CD4-positive, alpha-beta T cell (primary cell): ENCODE results near the gene MAN1A2. TPM values are rescaled to one million over a fixed set of nuclear protein-coding genes. Genes with fewer than 3 reads are reported as not detected.

ENCODE experiments used
- ATAC-seq: fragments of 200-7000 bp; cut with Tn5 transposase; one replicate; pipeline ENCODE4 v1.10.0; 2022; ENCODE audit warnings: mild to moderate bottlenecking; ENCODE audit not compliant: poor library complexity
- CTCF ChIA-PET: fragments of 350-600 bp; sonication (Branson Sonifier 250); formaldehyde crosslinking; loops from one replicate; lab custom pipeline; 2021; ENCODE audit warnings: antibody characterized with exemption, inconsistent platforms; lab: Charles Lee
- POLR2A ChIA-PET: fragments of 350-600 bp; sonication (Branson Sonifier 250); formaldehyde crosslinking; loops from one replicate; lab custom pipeline; 2021; ENCODE audit warnings: antibody characterized with exemption, inconsistent platforms; lab: Charles Lee
- DNase-seq, 14 experiments: peaks; one replicate each; pipeline ENCODE4 v3.0.0-alpha.2; 2013 to 2020; ENCODE audit warnings: mixed read lengths in 2 of 14
- H3K27ac ChIP-seq, 2 donors: one replicate each; pipeline versions ENCODE4 v1.5.1 to v1.7.0; 2013; ENCODE audit warnings: low read length in 2 of 2, low read depth in 1 of 2, mild to moderate bottlenecking in 1 of 2
- H3K27me3 ChIP-seq, 2 experiments: 1 replicate in 1 of 2; 2 replicates in 1 of 2; pipeline versions ENCODE4 v1.6.1 to v1.7.0; 2013; ENCODE audit warnings: low read length in 2 of 2, control low read depth in 1 of 2, mild to moderate bottlenecking in 1 of 2, moderate library complexity in 1 of 2; ENCODE audit not compliant: insufficient read depth in 2 of 2, control insufficient read depth in 1 of 2
- H3K36me3 ChIP-seq: one replicate; pipeline ENCODE4 v1.6.1; 2013; ENCODE audit warnings: low read length, control low read depth; ENCODE audit not compliant: insufficient read depth
- H3K4me1 ChIP-seq: one replicate; pipeline ENCODE4 v1.6.1; 2013; ENCODE audit warnings: low read length, control low read depth; ENCODE audit not compliant: insufficient read depth
- H3K4me3 ChIP-seq: one replicate; pipeline ENCODE4 v1.5.1; 2013; ENCODE audit warnings: mild to moderate bottlenecking, low read length, moderate library complexity
- H3K9me3 ChIP-seq, 2 experiments: 1 replicate in 1 of 2; 2 replicates in 1 of 2; pipeline versions ENCODE4 v1.6.1 to v1.7.0; 2013; ENCODE audit warnings: low read length in 2 of 2, mild to moderate bottlenecking in 2 of 2, control low read depth in 1 of 2, moderate library complexity in 1 of 2; ENCODE audit not compliant: control insufficient read depth in 1 of 2, insufficient read depth in 1 of 2
- H3K27ac Mint-ChIP-seq: one replicate; pipeline ENCODE4 v1.8.0; 2020; ENCODE audit warnings: mixed read lengths
- H3K27me3 Mint-ChIP-seq: one replicate; pipeline ENCODE4 v1.8.0; 2021; ENCODE audit warnings: mixed read lengths
- H3K36me3 Mint-ChIP-seq: one replicate; pipeline ENCODE4 v1.8.0; 2021; ENCODE audit warnings: low read depth, mixed read lengths
- H3K4me1 Mint-ChIP-seq: one replicate; pipeline ENCODE4 v1.8.0; 2021; ENCODE audit warnings: low read depth, mixed read lengths
- H3K4me3 Mint-ChIP-seq: one replicate; pipeline ENCODE4 v1.8.0; 2020; ENCODE audit warnings: mild to moderate bottlenecking, mixed read lengths
- H3K9me3 Mint-ChIP-seq: one replicate; pipeline ENCODE4 v1.8.0; 2020; ENCODE audit warnings: mixed read lengths
- intact Hi-C, 2 experiments: fragments of 100-400 bp; cut with DNase I in 1 of 2; cut with micrococcal nuclease in 1 of 2; formaldehyde crosslinking; loops; one replicate each; pipeline versions ENCODE4 v1.15.1 to v1.9.0; 2023 to 2025; cut with DNase I, micrococcal nuclease
- total RNA-seq, 174 experiments: library from RNA in 2 of 174; stranded (reverse) in 2 of 174; gene quantifications; one replicate each; pipeline ENCODE4 v1.2.3 and lab custom pipeline; 2021 to 2026
- TF ChIP-seq, protein P1 (sequence below): fragments of 200-600 bp; IDR thresholded peaks from one replicate; pipeline ENCODE4 v1.8.0; 2022; ENCODE audit warnings: antibody characterized with exemption, mild to moderate bottlenecking

MAN1A2 gene
- total RNA-seq, 2 experiments from 2014 or later = 45.6 to 49.7 TPM

DNA sequence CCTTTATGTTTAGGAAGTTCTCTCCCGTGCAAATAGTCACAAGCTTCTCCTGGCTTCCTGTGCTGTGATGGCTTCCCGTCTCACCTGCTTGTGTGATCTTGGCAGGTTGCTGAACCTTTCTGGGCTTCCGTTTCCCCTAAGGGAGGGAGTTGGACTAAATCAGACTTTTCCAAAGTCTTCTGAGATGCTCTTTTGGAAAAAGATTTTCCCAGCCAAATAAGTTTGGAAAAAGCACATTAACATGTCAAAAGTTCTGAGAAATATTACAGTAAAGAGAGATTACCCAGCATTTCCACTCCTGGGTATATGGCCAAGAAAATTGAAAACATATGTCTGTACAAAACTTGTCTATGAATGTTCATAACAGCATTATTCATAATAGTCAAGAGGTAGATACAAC lies 202.6 kb downstream of the MAN1A2 start:
- TF ChIP-seq, protein P1, sequence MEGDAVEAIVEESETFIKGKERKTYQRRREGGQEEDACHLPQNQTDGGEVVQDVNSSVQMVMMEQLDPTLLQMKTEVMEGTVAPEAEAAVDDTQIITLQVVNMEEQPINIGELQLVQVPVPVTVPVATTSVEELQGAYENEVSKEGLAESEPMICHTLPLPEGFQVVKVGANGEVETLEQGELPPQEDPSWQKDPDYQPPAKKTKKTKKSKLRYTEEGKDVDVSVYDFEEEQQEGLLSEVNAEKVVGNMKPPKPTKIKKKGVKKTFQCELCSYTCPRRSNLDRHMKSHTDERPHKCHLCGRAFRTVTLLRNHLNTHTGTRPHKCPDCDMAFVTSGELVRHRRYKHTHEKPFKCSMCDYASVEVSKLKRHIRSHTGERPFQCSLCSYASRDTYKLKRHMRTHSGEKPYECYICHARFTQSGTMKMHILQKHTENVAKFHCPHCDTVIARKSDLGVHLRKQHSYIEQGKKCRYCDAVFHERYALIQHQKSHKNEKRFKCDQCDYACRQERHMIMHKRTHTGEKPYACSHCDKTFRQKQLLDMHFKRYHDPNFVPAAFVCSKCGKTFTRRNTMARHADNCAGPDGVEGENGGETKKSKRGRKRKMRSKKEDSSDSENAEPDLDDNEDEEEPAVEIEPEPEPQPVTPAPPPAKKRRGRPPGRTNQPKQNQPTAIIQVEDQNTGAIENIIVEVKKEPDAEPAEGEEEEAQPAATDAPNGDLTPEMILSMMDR = no peak
- Mint-ChIP-seq H3K27ac (no peak overlapping the region), H3K27me3 (peaks cover under 1% of the 10 kb centered on the region), H3K36me3 (no peaks in the 10 kb centered on the region), H3K4me3 (no peak overlapping the region), H3K4me1 (peaks cover 30% of the 10 kb centered on the region), H3K9me3 (no peaks in the 10 kb centered on the region)
- CTCF ChIA-PET = no interaction called here
- H3K9me3 ChIP-seq = no peaks in the 10 kb centered on the region
- no peaks in the 10 kb centered on the region for H3K27me3 ChIP-seq
- ATAC-seq (no peak), DNase-seq (no peak)
- peaks cover 23% of the 10 kb centered on the region for H3K4me1 ChIP-seq
- intact Hi-C loops = no loop called here
- H3K27ac ChIP-seq = no peak overlapping the region
- H3K36me3 ChIP-seq = no peaks in the 10 kb centered on the region
- no peak overlapping the region for H3K4me3 ChIP-seq
- POLR2A ChIA-PET = no interaction called here

DNA sequence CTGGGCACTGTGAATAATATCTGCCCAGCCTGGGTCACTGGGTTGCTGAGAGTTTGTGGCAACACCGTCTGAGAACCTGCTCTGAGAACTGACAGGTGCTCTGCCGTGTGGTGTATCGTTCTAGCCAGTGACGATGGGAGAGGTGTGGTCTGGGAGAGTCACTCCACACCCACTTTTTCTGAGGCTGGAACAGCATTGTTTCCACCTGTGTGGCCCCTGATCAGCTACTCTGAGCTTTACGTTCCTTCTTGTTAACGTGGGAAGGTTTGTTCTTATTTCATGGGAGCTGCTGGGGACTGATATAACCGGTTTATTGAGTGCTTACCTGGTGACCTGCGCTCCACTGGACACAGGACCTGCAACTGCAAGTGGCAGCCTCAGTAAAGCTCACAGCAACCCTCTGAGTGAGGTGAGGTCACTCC lies 203.8 kb downstream of the MAN1A2 start:
- H3K27me3 ChIP-seq = no peaks in the 10 kb centered on the region
- no peak for ATAC-seq
- peaks cover 23% of the 10 kb centered on the region for H3K4me1 ChIP-seq
- intact Hi-C loops = no loop called here
- H3K27me3 Mint-ChIP-seq = no peaks in the 10 kb centered on the region
- ChIA-PET POLR2A (no interaction called here), CTCF (interaction anchor here (1.2 kb wide), 1 partner anchor 103 kb away, joined by 3 read pairs; no protein-coding TSS in a partner anchor)
- no peak overlapping the region for H3K4me3 Mint-ChIP-seq
- H3K27ac ChIP-seq = no peak overlapping the region
- no peaks in the 10 kb centered on the region for H3K9me3 Mint-ChIP-seq
- no peaks in the 10 kb centered on the region for H3K36me3 Mint-ChIP-seq
- TF ChIP-seq, protein P1 = no peak
- H3K27ac Mint-ChIP-seq = no peak overlapping the region
- H3K4me3 ChIP-seq = no peak overlapping the region
- peak in 1 of 14 experiments; percentile 11 for DNase-seq
- no peaks in the 10 kb centered on the region for H3K9me3 ChIP-seq
- H3K36me3 ChIP-seq = no peaks in the 10 kb centered on the region
- peaks cover 30% of the 10 kb centered on the region for H3K4me1 Mint-ChIP-seq

DNA sequence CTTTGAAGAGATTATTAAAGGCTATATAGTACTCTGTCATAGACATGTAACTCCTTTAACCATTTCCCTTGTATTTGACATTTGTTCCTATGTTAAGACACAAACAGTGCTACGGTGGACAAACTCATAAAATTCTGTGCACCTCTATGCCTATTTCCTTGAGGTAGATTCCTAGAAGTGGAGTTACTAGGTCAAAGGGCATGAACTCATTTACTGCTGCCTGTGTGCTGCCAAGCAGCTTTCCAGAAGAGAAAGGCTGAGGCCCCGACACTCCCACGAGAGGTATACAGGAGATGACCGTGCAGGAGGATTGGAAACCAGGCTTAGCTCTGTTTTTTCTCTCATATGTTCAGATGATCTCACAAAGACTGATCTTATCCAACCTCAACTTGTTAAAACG lies 204.2 kb downstream of the MAN1A2 start:
- Mint-ChIP-seq H3K4me3 (no peak overlapping the region), H3K27me3 (no peaks in the 10 kb centered on the region)
- intact Hi-C loops = no loop called here

More for the DNA sequence above, 204.2 kb downstream of the MAN1A2 start:
- Mint-ChIP-seq H3K4me1 (peaks cover 30% of the 10 kb centered on the region), H3K9me3 (no peaks in the 10 kb centered on the region), H3K27ac (no peak overlapping the region), H3K36me3 (no peaks in the 10 kb centered on the region)
- no peak overlapping the region for H3K4me3 ChIP-seq
- ChIA-PET POLR2A (no interaction called here), CTCF (interaction anchor here (1.2 kb wide), 1 partner anchor 103 kb away, joined by 3 read pairs; no protein-coding TSS in a partner anchor)
- ATAC-seq = no peak
- H3K4me1 ChIP-seq = peaks cover 23% of the 10 kb centered on the region
- no peaks in the 10 kb centered on the region for H3K36me3 ChIP-seq
- no peaks in the 10 kb centered on the region for H3K27me3 ChIP-seq
- no peak overlapping the region for H3K27ac ChIP-seq
- peak in 1 of 14 experiments; percentile 8 for DNase-seq
- TF ChIP-seq, protein P1 = no peak
- no peaks in the 10 kb centered on the region for H3K9me3 ChIP-seq
